Measurements from ENCODE around the gene SAE1.

DNA sequence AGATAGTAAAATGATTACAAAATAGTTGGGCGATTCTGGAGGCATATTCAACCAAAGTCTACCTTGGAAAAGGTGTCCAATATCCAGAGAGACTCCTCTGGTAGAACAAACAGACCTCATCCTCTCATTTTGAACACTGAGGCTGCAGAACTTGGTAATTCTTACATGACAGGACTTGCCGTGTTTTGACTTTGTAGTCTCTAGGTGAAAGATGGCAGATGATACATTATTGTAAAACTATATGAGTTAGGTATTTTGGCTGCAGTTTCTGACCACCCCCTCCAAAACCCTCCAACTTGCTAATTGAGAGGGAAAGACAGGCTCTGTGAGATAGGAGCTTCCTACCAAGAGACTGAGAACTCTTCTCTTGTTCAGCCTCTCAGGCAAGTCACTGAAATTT, 22.6 kb downstream of the SAE1 start:
- TF ChIP-seq, protein P1, sequence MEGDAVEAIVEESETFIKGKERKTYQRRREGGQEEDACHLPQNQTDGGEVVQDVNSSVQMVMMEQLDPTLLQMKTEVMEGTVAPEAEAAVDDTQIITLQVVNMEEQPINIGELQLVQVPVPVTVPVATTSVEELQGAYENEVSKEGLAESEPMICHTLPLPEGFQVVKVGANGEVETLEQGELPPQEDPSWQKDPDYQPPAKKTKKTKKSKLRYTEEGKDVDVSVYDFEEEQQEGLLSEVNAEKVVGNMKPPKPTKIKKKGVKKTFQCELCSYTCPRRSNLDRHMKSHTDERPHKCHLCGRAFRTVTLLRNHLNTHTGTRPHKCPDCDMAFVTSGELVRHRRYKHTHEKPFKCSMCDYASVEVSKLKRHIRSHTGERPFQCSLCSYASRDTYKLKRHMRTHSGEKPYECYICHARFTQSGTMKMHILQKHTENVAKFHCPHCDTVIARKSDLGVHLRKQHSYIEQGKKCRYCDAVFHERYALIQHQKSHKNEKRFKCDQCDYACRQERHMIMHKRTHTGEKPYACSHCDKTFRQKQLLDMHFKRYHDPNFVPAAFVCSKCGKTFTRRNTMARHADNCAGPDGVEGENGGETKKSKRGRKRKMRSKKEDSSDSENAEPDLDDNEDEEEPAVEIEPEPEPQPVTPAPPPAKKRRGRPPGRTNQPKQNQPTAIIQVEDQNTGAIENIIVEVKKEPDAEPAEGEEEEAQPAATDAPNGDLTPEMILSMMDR (conservative IDR thresholded peaks at IDR 0.05 in 1 of 2, IDR thresholded peaks at IDR 0.05 in 1 of 2; ENCODE audit: extremely low read depth in 1 of 2, insufficient read depth in 1 of 2, low read depth in 1 of 2, low read length in 2 of 2): no peak
- no peak for TF ChIP-seq EZH2 (IDR thresholded peaks at IDR 0.05; ENCODE audit: borderline replicate concordance, low read length)

All from mammary epithelial cell (primary cell).